HG02623 (cell line): Measurements from ENCODE around the gene YTHDF1.
"Not testable (repeated sequence)": the region's sequence is repeated elsewhere in the genome, so short reads cannot be mapped to it uniquely, and the experiment has no call there.

ENCODE experiments used
- ATAC-seq: cut with Tn5 transposase; IDR thresholded peaks from one replicate; pipeline ENCODE4 v1.9.1; 2021; ENCODE audit warnings: moderate library complexity; ENCODE audit not compliant: unreplicated experiment

YTHDF1 gene

DNA sequence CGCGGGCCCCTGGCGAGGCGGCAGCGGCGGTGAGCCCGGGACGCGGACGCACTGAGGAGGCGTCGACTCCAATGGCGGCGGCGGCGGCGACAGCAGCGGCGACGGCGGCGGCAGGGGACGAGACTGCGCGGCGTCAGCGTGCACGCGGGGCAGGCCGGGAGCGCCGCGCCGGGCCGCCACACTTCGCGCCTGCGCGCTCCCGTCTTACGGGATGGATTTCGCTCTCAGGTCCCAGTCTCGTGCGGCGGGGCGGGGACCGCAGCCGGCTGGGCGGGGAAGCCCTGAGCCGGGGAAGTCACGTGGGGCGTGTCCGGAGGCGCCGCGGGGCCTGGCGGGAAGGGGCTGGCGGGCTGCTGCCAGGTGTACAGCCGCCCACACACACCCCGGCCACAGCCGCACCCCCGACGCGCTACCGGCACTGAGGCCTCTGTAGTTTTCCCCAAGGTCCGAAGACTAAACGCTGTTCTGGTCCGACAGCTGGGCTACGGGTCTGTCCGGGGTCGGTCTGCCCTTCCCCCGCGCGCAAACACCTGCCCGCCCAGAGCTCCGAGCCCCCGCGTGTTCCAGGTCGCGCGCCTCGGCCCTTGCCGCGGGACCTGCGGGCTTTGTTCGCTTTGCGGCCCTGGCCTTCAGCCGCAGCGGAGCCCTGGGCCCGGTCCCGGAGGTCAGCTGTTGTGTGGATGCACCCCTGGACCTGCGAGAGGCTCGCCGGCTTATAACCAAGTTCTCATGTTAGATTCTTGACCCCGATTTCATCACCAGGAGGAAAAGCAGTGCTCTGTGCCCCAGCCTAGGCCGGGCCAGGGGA, at the start of gene YTHDF1:
TSS of gene YTHDF1 (minus strand) at position 91 of the 808 bp plus-strand sequence. CDS start 239 bp downstream, outside the sequence.
- peak; percentile 75 for ATAC-seq

DNA sequence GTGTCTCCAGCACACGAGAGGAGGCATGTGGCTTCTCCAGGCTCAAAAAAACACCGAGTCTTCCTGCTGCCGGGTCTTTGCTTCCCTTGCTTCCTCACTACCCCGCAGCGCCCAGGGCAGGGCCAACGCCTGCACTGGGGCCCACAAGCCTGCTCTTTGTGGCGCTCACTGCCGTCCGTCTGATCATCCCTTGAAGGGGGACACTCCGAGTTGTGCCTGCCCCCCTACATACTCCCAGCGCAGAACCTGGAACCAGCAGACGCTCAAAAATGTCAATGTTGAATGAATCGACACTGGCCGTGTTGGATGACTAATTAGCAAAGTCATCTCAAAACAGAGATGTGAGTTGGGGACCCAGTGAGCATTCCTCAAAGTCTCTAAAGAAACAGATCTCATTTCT, 48.6 kb upstream of the YTHDF1 start:
- no peak for ATAC-seq

DNA sequence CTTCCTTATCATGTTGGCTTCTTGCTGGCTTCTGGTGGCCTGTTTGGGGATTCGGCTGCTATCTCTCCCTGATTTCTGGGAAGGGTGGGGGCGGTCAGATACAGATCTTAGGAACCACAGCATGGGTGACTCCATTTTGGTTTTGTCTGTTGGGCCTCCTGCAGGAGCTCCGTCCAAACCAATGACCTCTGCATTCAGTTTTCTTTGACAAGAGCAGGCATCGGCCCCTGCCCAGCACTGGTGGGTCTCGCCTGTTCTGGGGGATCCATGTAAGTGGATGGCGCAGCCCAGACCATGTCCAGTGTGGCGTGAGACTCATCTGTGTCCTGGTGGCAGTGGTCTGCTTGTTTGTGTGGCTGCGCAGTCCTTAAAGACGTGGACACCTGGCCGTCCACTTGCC, 48.1 kb upstream of the YTHDF1 start:
- no peak for ATAC-seq

DNA sequence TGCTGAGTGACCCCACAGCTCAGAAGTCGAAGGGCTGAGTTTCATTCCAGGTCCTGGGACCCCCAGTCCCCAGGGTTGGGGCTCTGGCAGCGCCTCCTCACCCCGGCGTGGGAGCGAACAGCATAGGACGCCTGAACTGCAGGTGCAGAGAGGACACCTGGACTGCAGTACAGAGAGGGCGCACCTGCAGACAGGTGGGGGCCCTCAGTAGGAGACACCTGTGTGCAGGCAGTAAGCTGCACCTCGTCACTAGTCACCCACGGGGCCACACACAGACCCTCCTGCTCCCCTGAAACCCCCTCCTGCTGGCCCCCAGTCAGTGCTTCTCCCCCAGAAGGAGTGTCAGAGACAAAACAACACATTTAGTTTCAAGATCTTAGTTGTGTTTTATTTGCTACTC, 46.9 kb upstream of the YTHDF1 start:
- ATAC-seq: no peak

DNA sequence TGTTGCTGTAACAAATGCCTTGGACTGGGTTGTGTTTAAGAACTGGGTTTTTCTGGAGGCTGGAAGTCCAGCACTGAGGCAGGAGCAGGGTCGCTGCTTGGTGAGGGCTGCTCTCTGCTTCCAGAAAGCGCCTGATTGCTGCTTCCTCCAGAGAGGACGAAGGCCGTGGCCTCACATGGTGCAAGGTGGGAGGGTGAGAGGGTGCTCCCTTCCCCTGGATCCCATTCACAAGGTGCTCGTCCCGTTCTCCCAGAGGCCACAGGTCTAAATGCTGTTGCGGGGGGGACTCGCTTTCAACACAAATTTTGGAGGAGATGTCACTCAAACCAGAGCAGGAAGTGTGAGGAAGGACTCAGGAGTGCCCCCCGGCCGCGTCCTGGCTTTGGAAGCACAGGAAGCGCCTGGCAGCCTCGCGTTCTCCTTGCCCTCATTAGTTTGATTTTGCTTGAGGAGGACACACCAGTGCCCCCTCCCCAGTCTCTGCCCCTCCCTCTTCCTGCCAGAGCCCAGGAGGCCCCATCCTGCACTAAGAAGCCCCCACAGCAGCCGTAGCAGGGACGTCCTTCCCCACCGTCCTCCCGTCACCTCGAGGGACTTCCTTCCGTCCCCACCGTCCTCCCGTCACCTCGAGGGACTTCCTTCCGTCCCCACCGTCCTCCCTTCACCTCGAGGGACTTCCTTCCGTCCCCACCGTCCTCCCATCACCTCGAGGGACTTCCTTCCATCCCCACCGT, 46.0 kb upstream of the YTHDF1 start:
- no peak for ATAC-seq

DNA sequence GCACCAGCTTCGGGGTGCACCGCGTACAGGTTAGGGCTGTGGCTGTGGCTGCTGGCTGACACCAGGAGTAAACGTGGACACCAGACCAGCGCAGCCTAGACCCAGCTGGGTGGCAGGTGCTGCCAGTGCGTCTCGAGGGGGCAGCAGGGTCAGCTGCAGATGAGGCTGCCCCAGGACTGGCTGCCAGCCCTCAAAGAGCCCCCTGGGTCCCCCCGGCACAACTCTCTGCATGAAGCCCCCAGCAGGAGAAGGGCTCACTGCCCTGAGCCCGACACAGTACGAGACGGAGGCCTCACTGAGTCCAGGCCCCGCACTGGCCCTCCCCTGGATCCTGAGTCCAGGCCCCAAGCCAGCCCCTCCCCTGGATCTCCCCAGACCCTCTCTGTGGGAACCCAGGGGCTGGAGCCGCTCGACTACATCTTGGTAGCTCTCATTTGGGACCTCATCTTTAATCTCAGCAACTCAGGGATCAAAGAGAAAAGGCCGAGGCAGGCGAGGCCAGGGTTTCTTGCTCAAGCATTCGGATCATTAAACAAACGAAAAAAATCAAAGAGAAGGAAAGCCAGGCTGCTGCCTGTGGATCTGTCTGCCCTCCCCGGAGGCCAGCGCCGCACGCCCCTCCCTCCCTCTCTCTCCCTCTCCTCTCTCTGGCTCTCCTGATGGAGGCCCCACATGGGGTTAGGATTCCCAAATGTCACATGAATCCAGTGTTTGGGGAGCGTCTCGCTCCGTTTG, 45.3 kb upstream of the YTHDF1 start:
- no peak for ATAC-seq

DNA sequence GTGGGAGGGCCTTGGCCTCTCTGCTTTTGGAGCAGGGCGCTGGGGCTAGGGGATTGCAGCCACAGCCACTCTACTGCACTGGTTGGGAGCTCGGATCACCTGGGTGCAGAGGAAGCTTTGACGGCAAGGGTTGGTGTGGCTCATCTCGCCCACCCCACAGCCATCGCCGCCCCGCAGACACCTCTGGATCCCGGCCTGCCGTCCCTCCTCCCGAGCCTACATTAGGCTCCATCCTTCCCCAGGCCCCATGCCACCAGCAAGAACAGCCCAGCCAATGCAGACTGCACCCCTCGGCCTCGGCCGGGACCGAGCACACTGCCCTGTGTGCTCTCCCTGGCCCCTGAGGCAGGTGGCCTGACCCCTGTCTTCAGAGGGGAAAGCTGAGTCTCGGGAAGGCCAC, 44.6 kb upstream of the YTHDF1 start:
- no peak for ATAC-seq

DNA sequence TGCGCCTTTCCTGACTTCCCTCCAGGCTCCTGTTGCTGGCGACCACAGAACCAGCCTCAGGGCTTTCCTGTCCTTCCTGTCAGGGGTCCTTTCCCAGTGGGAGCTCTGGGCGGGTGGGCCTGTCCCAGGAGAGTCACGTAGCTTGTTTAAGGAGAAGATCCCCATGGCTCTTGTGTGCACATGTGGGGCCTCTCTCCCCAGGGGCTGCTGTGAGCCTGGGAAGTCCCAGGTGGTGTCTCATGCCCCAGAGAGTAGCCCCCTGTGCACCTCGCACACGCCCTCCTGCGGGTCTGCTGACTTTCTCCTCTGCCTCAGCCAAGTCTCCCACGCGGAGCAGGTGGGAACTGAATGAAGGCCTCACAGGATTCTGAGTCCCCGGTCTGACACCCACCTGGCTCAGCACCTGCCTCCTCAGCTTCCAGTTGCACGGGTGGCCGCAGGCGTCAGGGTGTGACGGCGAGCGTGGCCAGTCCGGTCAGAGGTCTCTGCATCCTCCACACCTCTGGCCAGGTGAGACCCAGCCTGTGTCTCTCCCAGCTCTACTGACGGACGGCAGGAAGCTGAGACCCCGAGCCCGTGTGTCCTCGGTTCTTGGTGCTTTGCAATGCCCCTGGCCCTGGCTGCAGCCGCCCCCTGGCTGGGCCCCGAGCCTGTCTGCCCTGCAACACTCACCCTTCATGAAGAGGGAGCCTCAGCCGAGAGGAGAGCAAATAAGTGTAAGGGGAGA, 44.0 kb upstream of the YTHDF1 start:
- no peak for ATAC-seq

DNA sequence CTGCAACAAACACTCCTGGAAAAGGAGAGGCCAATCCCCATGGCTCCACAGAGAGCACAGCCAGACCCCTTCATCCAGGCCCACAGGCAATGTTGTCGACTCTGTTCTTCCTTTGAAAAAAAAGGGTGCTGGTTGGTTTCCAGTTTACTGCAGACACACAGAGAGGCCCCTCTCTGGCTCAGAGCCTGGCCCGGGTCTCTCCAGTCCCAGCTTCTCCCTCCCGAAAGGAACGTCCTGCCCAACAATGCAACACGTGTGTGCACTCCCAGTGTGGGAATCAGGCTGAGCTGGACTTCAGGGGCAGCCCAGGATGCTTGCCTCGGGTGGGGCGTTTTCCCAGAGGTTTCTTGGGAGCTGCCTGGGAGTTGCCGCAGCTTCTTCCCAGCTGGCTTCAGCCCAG, 42.9 kb upstream of the YTHDF1 start:
- no peak for ATAC-seq

DNA sequence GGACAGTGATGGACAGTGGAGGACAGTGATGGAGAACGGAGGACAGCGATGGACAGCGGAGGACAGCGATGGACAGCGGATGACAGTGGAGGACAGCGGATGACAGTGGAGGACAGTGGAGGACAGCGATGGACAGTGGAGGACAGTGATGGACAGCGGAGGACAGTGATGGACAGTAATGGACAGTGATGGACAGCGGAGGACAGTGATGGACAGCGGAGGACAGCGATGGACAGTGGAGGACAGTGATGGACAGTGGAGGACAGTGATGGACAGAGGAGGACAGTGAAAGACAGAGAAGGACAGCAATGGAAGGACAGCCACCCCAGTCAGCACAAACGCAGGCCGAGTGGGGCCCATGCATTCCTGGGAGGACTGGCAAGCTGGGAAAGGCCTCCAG, 41.7 kb upstream of the YTHDF1 start:
- ATAC-seq: no peak

DNA sequence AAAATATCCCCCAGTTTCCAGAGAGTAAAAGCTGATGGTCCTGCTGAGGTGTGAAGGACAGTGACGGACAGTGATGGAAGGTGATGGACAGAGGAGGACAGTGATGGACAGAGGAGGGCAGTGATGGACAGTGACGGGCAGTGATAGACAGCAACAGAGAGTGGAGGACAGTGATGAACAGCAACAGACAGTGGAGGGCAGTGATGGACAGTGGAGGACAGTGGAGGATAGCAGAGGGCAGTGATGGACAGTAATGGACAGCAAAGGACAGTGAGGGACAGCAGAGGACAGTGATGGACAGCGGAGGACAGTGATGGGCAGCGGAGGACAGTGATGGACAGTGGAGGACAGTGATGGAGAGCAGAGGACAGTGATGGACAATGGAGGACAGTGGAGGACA, 41.0 kb upstream of the YTHDF1 start:
- no peak for ATAC-seq

DNA sequence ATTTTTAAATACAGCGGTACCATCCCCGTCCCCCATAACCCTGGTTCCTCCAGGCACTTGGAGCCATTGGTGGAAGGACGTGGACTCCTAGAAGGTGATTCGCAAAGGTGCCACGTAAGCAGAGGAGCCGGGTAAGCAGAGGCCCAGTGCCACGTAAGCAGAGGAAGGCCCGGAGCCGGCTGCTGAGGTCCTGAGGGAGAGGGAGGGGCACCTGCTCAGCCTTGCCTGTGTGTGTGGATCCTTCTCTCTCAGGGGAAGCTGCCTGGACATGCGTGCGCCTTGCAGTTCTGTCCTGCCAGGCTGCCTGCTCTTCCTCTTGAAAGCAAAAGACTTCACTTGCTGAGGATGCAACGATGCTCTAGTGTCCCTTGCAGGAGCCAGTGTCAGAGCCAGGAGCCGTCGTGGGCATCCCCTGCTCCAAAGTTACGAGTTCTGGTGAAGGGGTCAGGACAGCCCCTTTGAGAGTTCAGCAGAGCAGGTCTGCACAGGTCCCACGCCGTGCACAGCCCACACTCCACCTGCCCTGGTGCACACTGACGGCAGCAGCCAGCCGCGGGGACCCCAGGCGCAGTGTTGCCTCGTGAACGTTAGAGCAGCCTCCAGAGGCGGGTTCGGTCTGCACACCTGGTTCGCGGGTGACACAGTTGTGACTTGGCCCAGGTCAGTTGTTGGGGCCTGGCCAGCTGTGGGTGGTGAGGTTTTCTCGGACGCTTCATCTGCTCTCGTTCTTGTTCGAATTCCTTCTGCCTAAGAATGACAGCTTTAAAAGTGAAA, 40.2 kb upstream of the YTHDF1 start:
- ATAC-seq: no peak

DNA sequence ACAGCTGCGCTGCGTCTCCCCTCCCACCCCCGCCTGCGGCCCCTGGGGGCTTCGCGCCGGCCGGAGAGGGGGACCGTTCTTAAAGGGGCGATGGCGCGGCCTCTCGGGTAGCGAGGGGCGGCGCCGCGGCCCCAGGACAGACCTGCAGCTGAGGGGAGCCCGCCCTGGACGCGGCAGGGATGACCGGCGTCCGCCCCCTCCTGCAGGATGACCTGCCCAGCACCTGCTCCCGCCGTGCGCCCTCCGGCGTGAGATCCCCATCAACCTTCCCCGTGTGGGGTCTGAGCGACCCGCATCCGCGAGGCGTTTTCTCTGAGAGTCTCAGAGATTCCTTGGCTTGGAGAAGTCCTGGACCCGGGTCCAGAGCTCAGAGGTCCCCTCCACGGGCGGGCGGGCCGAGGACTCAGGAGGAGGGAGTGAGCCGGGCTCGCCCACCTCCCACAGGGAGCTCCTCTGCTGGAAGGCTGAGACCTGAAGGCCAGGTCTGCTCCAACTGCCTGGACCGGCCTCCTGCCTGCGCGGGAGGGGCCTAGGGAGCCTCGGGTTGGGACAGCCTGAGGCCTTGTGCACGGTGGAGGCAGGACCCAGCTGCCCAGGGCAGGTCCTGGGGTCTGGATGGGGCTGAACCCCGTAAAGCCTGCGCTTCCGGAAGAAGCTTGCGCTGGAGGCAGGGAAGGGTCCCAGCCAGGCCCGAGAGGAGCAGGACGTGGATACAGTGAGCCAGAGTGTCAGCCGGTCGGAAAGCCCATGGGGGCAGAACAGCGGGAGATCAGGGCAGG, 38.9 kb upstream of the YTHDF1 start:
- ATAC-seq: no peak

DNA sequence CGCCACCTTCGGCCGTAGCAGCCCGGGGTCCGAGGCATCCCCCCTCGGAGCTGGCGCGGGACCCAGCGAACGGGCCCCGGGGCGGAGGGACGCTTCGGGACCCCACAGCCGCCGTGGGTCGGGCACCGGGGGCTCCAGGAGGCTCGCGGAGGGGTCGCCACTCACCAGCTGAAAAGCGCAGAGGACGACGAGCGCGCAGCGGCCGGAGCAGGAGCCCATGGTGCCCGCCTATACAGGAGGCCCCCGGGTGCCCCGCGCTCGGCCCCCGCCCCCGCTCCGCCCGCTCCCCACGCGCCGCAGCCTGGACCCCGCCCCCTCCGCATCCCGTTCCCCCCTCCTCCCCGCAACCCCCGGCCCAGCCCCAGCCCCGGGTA, 38.3 kb upstream of the YTHDF1 start, which contains the start of gene NKAIN4:
TSS of gene NKAIN4 (minus strand) at position 232 of the 374 bp plus-strand sequence. CDS start at position 219, 13 bp downstream.
- ATAC-seq: no peak

DNA sequence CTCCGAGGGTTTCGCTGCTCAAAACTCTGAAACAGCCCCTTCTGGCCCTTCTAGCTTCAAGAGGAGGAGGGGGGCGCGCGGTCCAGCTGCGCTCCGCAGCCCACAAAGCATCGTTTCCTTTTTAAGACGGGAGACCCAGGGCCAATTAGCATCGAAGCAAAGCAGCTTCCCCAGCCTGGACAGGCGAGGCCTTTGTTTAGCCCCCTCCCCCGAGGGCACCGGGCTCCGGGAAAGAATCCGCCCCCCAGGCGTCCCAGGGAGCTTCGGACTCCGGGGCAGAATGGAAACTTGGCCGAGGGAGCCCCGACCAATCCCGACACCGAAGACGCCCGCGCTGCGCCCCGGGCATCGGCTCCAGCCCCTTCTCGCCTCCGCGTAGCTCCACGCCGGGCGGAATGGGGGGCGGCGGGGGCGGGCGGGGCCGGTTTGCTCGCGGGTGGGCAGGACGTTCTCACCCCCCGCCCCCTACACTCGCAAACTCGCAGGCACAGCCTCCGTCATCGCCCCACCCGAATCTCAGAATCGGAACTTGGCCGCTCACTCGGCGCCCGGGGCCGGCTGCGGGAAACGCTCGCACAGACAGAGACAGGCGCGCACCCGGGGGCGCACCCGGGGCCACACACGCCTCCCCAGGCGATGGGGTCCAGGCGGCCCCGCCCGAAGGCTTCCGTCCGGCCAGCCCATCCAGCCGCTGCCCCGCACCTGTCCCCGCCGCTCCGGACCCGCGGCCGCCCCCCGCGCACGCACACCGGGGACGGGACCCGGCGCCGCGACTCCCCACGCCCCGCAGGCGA, 37.7 kb upstream of the YTHDF1 start:
- no peak for ATAC-seq

DNA sequence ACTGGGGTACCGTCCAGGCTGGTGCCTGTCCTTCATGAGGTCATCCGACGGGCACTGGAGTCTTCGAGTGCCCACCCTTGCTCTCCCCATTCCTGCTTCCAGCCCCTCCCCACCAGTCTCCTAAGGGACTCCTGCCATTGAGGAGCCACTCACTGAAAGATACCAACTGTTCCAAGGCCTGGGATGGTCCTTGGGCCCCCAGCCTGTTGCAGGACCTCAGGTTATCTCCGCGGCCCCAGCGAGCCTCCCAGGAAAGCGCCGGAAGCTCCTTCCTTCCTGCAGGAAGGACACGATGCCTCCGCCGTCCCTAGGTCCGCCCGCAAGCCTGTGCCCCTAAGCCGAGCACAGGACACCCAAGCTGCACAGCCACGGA, 37.1 kb upstream of the YTHDF1 start:
- ATAC-seq: no peak

DNA sequence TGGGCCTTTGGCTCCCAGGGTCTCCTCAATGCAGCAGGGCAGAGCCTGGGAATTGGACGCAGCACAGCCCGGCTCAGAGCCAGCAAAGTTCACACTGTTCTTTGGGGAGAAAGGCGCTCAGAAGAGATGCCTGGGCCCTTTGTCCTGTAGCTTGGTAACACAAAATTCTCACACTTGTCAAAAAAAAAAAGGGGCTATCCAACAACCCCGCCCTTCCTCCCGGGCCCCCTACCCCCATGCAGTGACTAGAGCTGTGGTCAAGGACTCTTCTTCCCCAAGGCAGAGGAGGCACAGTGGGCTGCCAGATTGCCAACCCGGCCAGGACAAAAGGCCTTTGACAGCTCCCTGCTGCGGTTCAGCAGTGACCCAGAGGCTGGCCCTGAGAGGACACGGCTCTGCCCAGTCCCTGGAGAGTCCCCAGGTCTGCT, 36.4 kb upstream of the YTHDF1 start:
- no peak for ATAC-seq

DNA sequence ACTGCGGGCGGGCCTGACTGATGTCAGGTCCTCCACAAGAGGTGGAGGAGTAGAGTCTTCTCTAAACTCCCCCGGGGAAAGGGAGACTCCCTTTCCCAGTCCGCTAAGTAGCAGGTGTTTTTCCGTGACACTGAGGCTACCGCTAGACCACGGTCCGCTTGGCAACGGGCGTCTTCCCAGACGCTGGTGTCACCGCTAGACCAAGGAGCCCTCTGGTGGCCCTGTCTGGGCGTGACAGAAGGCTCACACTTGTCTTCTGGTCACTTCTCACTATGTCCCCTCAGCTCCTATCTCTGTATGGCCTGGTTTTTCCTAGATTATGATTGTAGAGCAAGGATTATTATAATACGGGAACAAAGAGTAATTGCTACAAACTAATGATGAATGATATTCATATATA, 35.4 kb upstream of the YTHDF1 start:
- ATAC-seq: not testable (repeated sequence)

DNA sequence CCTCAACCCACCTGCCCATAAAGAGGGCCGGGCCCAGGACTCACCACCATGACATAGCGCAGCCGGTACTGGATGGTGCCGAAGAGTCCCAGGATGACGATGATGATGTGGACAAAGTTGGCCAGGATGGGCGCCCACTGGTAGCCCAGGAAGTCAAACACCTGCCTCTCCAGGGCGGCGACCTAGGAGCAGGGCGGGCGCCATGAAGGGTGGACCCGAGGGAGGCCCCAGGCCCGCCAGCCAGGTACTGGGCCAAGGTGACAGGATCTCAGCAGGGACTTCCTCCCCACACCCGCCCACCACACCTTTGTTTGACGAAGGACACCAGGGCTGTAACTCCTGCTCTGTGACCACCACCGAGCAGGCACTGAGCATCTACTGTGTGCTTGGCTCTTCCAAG, 34.0 kb upstream of the YTHDF1 start:
- no peak for ATAC-seq
